Measurements from ENCODE around the gene CR1.
"Not testable (repeated sequence)": the region's sequence is repeated elsewhere in the genome, so short reads cannot be mapped to it uniquely, and the experiment has no call there.

CR1 gene

DNA sequence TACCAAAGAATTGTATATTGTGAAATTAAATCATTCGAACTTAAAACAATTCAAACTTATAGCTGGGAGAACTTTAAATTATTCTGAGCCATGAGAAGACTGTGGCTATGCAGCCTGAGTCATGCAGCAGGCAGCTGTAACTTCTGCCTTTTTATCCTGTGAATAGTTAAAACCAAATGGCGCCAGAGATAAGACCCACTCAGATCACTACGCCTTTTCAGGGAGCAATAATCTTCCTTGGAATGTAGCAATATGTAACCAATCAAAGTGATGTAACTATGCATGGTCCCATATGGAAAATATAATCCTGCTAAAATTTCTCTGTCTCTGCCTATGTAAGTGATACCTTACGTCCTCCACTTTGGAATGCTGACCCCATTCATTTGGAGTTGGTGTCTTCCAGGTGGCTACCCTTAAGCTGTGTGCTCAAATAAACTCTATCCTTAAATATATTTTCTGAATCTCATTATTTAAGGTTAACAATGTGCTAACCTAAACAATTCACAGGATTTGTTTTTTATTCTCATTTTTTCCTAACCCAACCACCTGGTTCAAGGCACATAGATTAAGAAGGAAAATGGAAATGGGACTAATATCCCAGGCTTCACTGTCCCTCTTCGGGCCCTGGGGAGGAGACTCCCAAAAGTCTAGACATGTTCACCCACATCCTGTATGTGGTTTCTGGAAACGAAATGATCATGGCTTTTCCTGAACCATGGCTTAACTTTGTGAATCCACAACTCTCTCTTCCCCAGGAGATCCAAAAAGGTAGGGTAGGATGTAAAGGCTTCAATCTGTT lies 184.8 kb downstream of the CR1 start:
- DNase-seq, result not testable (repeated sequence)

DNA sequence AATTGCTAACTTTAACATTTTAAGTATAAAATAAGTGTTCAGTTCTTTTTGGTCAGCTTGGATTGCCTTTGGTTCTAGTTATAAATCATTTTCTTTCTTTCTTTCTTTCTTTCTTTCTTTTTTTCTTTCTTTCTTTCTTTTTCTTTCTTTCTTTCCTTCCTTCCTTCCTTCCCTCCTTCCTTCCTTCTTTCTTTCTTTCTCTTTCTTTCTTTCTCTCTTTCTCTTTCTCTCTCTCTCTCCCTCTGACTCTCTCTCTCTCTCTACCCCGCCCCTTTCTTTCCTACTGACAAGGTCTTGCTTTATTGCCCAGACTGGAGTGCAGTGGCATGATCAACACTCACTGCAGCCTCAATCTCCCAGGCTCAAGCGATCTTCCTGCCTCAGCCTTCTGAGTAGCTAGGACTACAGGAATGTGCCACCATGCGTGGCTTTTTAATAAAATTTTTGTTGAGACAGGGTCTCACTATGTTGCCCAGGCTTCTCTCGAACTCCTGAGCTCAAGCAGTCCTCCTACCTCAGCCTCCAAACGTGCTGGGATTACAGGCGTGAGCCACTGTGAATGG lies 187.0 kb downstream of the CR1 start:
- not testable (repeated sequence) for DNase-seq

DNA sequence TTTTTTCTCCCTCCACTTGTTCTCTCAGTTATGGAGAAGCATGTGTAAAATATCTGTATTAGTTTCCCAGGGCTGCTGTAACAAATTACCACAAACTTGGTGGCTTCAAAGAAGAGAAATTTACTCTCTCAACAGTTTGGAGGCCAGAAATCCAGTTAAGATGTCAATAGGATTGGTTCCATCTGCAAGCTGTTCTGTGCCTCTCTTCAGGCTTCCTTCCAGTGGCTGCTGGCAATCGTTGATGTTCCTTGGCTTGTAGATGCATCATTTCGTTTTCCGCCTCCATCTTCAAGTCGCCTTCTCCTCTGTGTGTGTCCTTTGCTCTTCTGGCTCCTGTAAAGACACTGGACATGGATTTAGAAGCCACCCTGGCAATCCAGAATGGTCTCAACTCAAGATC lies 194.6 kb downstream of the CR1 start:
- DNase-seq, result not testable (repeated sequence)

DNA sequence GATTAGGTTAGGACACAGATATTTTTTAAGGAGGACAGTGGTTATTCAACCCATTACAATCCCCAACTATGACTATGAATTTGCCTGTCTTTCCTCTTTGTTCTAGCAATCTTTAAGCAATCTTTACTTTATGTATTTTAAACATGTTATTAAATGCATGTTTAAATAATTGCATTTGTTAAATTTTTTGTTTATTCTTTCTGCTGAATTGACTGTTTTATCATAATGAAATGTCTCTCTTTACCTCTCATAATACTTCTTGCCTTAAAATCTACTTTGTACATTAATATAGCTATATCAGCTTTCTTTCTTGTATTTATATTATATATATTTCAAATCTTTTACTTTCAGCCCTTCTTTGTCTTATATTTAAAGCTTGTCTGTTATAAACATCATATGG lies 195.1 kb downstream of the CR1 start:
- no peak for DNase-seq
